HG02938 (cell line): ENCODE data around the gene INPP4B.

Experiments used
- ATAC-seq: cut with Tn5 transposase; IDR thresholded peaks from one replicate; pipeline ENCODE4 v1.9.1; 2021; ENCODE audit warnings: mild to moderate bottlenecking, moderate library complexity; ENCODE audit not compliant: unreplicated experiment

The INPP4B gene

DNA sequence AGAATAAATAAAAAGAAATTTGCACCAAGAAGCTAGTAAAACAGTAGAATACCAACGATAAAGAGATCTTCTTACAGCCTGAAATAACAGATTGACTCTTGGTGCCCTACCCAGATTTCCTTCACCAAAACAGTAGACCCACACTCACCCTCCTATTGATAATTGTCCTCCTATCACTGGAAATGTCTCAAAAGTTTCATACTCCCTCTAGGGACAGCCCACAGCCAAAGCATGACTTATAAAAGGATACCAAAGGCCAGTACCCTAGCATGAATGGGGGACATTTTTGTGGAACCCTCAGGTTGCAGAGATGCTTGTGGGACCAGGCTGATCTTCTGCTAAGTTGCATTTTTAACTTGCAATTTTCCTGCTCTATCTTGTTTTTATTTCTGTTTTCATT, 104.1 kb downstream of the INPP4B start:
- ATAC-seq = no peak

DNA sequence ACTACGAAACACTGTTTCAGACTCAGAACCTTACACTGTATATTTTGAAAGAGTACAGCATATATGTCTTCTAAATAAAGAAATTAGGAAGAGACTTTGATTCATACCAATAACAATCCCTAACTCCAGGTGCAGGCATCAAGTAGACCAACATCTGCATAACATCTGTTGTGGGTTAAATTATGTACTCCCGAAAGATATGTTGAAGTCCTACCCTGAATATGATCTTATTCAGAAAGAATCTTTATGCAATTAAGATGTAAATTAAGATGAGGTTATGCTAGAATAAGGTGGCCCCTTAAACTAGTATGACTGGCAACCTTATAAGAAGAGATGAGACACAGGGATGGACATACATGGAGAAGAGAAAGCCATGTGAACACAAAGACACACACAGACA, 117.9 kb downstream of the INPP4B start:
- ATAC-seq = no peak

DNA sequence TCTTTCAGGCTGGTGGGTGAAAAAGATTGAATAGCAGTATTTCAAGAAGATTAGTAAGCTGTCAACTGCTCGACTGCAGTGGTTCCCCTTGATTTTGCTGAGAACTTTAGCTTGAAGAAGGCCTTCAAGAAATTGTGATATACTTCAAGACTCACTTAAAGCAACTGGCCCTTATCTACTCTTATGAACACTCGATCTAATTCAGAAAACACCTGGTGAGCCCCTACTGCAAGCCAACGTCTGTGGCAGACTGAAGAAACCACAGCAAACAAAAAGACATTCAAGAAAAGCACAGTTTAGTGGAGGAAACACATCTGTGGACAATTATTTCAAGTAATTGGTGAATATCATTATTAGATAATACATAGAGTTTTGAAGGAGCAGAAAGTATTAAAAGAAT, 119.0 kb downstream of the INPP4B start:
- no peak for ATAC-seq

DNA sequence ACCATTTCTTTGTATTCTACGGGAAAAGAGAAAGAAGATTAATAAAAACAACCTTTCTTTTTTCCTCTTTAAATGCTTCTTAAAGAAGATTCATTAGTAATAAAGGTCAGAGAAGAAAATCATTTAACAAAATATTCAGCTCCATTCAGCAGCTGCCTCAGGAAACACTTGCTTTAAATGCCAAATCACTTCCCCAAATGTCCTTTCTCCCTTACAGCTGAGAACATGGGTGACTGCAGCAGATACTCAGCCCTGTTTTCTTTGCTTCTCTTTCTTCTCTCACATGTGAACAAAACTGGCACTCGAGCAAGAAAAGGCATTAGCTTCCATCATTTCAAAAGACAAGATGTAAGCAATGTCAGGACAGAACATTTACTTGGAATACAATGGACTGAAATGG, 120.2 kb downstream of the INPP4B start:
- ATAC-seq = no peak

DNA sequence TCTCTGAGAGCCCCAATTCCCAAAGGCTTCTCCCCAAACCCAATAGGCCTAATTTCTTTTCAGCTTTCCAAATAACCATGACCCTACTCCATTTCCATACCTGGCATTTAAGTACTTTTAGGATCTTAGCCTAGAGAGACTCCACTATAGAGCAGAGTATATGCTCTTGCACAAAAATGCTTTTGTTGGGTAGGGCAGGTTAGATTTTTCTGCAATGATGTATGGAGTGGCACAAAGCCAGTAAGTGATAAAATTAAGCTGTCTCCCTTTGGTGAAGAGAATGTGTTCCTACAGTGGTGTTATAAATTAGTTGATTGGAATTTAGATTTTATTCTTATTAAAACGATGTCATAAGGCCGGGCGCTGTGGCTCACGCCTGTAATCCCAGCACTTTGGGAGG, 124.9 kb downstream of the INPP4B start:
- ATAC-seq = no peak

DNA sequence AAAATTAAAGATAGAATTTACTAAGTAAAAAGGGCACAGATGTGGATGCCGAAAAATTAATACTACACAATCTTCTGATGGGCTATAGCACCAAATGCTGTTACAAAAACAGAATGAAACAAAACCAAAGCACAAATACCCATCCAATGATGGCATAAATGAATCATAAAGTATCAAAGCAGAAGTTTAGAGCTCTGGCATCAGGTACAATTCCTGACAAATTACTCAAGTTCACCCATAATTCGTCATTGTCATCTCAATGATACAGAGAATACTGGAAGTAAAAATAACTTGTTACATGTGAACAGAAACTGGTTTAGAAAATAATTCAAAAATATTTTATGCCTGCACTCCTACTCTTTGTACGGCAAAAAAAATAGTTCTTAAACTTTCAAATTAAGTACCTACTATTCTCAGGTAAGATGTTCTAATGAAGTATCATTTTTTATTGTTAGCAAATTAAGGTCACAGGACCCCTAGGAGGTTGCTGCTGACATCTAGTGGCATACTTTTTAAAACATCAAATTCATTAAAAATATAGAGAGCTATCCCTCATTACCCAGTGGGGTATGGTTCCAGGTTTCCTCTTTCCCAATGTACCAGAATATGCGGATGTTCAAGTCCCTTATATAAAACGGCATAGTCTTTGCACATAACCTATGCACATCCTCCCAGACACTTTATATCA, 126.1 kb downstream of the INPP4B start:
- no peak for ATAC-seq

DNA sequence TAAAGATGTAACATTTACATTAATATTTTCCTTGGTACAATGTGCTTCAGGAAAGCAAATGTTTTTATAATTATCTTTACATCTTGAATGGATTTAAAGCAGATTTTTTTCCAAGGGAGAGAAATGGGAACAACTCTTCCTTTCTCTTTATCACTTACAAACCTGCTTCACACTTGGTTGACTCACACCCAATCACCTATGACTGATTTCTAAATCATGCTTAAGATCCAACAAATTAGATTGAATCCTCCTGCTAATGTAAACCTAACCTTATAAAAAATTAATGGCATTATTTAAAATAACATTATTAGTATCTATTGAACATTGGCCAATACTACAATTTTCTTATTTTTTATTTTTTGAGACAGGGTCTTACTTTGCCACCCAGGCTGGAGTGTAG, 127.1 kb downstream of the INPP4B start:
- no peak for ATAC-seq

DNA sequence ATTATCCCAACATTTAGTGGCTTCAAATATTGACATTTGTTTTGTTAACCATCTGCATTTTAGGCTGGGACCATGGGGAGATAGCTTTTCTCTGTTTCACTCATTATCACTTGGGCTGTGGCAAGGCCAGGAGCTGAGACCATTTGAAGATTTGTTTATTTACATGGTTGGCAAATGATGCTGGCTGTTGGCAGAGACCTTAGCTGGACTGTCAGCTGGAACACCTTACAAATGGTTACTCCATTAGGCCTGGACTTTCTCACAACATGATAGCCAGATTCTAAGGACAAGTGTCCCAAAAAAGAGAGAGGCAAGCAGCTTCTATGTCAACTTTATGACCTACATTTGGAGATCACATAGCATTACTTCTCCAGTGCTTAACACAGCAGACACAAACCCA, 130.4 kb downstream of the INPP4B start:
- ATAC-seq = no peak

DNA sequence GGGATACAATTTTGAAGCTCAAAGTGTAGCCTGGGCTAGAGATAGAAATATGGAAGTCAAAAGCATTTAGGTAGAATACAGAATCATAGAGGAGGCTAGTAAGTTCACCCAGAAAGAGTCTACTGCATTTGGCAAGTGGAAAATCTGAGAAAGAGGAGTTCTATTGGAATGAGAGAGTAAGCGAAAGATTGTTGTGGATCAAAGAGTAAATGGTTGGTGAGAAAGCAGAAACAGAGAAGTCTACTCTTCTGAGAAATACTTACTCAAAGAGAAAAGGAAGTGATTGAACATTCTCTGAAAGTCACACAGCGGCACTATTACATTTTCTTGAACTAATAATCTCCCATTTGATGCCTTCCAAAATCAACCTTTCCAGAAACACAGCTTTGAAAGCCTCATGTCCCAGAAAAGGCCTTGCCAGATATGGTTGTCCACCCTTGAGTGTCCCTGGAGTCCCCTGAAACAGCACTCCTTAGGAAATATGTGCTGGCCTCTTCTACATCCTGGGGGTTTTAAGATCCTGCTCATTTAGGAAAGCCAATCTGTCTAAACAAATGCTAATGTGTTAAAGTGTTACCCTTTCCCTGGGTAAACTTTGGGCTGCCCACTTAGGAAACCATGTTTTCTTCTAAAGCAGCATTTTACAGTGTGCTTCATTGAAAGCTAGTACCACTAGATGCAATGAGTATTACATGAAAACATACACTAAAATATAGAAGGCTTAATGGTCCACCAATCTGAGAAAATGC, 132.6 kb downstream of the INPP4B start:
- ATAC-seq = no peak

DNA sequence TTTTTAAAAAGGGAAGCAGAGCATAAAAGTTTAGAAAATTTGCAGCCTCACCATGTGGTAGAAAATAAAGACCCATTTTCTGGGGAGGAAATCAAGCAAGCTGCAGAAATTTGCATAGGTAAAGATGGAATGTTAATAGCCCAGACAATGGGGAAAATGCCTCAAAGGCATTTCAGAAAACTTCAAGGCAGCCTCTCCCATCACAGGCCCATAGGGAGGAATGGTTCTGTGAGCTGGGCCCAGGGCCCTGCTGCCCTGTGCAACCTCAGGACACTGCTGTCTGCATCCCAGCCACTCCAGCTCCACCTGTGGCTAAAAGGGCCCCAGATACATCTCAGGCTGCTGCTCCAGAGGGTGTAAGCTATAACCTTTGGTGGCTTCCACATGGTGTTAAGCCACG, 137.9 kb downstream of the INPP4B start:
- ATAC-seq = no peak

DNA sequence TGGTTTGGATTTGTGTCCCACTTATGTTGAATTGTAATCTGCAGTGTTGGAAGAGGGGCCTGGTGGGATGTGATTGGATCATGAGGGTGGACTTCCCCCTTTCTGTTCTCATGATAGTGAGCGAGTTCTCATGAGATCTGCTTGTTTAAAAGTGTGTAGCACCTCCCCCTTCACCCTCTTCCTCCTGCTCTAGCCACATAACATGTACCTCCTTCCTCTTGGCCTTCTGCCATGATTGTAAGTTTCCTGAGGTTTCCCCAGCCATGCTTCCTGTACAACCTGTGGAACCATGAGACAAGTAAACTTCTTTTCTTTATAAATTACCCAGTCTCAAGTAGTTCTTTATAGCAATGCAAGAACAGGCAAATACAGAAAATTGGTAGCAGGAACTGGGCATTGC, 138.7 kb downstream of the INPP4B start:
- no peak for ATAC-seq

DNA sequence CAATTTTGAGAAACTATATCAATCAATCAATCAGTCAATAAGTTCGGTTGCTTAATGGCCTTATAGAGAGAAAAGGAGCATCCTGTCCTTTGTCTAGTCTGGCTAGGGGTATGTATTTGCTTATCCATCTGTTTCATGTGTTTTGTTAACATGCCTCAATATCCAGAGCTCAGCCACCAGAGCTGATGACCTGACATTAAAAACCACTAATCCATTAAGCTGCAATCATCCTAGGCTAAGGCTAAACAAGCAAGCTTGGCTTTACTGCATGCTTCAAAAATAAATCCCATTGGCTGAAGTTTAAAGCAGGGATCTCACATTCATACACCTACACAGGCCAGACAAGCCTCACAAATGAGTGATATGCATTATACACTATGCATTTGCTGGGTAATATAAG, 139.7 kb downstream of the INPP4B start:
- no peak for ATAC-seq

DNA sequence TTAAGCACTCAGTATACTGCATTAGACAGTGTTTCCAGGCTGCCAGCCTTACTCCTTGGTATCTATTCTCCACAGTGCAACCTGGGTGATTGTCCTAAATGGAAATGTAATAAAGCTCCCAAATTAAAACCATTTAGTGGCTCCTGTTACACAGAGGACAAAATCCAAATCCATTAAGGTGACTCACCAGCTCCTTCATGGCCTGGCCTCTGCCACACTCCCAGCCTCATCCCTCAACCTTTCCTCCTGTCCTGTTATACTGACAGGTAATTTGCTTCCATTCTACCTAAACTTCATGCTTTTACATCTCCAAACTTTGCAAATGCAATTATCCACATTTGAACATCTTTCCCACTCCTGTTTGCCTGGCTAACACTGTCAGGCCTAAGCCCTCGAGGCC, 140.3 kb downstream of the INPP4B start:
- no peak for ATAC-seq

DNA sequence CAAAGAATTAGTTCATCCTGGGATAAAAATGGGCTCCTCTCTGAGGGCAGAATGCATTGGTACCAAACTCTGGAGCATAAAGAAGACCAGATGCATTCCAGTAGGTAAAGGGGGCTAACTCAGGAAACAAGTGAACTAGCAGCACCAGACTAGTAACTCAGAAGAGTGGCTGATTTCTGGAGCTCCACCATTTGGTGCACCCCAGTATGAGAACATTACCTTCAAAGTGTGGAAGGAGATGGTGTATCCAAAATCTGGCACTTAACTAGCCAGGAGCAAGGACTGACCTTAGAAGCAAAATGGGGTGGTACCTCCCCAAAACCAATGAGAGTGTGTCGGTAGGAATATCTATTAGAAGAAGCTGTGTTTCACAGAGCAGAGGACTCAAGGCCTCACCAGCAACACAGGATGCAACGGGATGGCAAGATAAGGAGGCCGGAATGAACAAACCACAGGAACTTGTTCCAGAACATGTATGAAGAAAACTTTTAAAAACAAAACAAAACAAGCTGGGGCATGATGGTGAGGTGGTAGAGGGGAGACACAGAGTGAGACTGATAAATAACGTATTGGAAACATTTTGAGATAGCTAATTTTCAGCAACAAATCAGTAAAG, 142.3 kb downstream of the INPP4B start:
- no peak for ATAC-seq

DNA sequence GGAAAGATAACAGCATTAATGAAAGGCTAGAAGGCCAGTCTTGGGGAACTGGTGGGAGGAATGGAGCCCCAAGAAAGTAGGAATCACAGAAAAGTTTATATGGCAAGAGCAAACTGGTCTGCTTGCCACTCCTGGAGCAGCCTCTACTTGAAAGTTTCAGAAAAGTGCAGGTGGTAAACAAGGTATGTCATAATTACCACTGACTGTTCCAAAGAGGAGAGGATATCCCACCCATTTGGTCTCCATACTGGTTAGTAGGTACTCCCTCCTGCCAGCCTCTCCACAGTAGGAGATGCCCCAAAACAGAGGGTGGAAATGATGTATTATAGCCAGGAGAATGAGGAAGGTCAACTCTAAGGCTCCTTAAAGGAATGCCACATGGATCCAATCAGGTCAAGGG, 145.1 kb downstream of the INPP4B start:
- no peak for ATAC-seq

DNA sequence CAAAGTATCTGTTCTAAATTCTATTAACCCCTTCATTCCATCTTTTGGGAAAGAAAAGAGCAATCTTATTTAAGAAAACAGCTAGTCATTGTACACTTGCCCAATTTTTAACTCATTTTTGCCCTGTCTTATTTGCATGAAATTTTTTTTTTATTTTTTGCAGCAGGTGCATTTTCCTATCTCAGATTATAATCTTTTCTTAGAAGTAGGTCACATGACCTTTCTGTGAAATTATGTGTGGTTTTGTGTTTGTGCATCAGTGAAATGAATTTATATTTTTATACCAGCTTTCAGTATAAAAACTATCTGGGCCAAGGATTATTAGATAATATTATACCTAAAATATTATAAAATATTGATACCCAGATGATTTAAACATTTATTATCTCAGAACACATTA, 145.6 kb downstream of the INPP4B start:
- no peak for ATAC-seq

DNA sequence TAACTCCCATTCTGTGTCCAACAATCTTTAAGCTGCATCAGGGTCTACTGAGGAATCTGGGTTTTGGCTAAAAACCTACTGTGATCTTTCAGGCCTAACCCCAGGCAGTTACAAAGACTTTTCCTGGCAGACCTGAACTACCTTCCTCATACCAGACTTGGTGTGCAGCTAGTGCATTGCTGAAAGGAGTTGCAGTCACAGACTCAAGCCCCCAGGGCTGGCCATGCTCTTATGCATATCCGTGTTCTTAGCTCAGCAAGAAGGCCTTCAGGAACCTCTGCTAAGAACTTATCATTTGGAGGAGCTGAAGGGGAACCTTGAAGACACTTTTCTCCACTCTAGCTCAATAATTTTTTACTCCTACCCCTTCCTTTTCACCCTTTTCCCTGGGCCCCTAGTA, 147.5 kb downstream of the INPP4B start:
- no peak for ATAC-seq

DNA sequence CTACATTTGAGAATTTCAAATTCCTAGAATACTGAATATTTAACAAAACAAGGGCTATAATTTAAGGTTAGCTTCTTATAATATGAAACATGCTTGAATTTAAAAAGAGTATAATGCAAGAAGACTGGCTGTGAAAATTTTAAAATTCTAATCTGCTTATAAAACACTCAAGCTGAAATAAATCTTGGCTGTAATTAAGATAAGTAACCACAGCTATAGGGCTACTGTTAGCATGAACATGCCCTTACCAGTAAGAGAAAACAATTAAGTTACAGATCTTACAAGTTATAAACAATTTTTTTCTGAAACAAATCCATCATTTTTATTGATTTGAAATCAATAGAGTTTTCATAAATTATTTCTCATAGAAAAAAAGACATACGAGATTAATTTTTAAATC, 148.2 kb downstream of the INPP4B start:
- no peak for ATAC-seq

DNA sequence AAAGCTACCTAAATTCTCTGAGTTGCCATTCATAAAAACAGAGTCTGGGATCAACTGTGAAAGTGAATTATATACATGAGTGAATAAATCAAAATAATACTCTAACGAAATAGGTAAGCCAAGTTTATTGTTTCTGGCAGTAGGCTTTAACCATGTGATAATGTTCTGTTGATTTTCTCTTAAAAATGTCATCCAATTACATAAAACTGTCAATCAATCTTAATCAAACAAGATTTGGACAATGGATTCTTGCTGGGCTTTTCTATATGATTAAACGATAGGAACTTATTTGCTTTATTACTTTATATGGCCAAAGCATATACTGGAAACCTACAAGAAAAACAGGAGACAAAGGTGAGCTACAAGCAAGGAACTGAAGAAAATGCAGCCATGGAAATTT, 148.8 kb downstream of the INPP4B start:
- ATAC-seq = no peak

DNA sequence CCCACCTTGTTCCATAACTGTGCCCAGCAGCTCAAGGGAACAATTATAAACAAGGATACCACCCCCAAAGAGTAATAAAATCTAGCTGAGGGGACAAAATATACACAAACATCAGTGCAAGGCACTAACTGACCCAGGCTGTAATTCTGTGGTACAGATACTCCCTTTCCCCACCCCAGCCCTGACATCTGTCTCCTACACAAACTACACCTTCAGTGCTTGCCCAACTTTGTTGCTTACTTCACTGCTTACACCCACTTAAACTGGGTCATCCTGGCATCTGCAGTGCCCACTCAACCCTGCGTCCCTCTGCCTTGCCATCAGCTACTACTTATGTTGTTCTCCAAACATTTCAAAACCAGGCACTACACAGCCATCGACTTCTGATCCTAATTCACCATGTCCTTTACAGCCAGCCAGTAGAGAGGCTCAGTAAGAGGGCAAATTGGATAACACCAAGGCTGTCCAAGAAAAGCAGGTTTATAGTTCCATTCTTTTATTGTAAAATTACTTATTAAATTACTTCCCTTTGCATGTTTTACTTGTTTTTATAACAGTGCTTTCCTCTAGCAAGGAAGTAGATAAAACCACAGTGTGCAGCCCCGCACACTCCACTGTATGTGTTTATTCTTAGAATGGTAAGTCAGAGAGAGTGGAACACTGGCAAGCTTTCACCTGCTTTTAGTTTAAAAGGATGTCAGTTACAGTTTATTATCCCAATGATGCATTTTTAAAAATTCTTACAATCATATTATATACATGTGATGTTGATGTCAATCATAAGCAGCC, 149.6 kb downstream of the INPP4B start:
- ATAC-seq = no peak

DNA sequence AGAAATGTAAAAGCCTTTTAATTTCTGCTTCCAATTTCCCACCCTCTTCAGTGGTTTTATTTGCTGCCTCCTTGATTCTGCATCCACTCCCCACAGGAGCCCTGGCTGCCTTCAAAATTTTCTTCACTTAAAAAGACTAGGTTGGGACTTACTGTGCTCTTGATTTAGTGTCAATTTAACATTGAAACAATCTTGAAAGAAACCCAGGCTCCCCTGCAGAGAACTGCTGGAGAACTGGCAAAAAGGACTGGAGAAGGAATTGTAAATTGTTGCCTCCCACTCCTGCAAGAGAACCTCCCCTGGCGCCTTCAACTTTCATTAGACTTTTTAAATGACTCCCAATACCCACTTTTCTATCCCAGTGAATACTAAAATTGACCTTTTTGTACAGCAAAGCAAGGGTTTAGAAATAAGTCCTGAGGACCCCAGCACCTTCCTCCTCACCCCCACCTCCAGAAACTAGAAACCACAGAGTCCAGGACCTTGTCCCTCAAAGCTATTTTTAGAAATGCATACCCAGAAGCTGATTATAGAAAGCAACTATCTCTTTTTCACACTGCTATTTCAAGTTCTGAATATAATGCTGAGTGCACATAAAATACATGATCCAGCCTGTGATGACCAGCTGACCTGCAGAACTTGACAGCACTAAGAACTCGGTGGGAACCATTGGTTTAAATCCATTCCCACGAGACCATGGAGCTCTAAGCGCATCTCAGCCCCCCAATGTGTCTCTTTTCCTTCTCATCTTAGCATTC, 155.5 kb downstream of the INPP4B start:
- ATAC-seq = no peak
